ENCODE results near the gene CDC42BPB. TPM values are rescaled to one million over a fixed set of nuclear protein-coding genes. Genes with fewer than 3 reads are reported as not detected.

The CDC42BPB gene
- total RNA-seq, 1 experiment from 2014 or later, result 59.5 TPM

GRCh38 chr14:102947321-102948103 lies 109.8 kb downstream of the CDC42BPB start:
- no peak for DNase-seq (ENCODE audit: low read depth)

DNA sequence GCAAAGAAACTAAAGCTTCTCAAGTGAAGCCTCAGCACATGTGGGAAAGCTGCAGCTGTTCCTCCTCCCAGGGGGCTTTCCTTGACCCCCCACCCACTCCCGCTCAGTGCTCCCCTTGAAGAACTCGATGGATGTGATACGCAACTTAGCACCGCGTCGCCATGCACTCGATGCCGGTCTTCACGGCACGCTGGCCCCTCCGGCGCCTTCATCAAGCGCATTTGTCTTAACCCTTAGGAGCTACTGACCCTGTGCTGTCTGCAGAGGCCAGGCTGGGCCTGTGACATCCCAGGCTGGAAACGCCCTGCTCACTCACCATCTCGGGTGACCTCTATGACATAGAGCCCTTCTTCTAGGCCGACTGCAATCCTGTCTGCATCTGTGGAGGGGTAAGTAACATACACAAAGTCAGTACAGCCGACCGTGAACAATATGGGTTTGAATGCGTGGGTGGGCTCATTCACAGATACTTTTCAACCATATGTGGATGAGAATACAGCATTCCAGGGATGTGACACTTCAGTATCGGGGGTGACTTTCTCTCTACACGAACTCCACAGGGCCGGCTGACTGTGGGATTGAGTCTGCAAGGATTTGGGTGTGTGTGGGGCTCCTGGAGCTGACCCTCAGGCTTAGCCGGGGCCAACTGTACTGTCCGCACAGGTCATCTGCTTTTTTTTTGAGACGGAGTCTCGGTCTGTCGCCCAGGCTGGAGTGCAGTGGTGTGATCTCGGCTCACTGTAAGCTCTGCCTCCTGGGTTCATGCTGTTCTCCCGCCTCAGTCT lies 111.8 kb downstream of the CDC42BPB start:
- DNase-seq (ENCODE audit: low read depth), result no peak

DNA sequence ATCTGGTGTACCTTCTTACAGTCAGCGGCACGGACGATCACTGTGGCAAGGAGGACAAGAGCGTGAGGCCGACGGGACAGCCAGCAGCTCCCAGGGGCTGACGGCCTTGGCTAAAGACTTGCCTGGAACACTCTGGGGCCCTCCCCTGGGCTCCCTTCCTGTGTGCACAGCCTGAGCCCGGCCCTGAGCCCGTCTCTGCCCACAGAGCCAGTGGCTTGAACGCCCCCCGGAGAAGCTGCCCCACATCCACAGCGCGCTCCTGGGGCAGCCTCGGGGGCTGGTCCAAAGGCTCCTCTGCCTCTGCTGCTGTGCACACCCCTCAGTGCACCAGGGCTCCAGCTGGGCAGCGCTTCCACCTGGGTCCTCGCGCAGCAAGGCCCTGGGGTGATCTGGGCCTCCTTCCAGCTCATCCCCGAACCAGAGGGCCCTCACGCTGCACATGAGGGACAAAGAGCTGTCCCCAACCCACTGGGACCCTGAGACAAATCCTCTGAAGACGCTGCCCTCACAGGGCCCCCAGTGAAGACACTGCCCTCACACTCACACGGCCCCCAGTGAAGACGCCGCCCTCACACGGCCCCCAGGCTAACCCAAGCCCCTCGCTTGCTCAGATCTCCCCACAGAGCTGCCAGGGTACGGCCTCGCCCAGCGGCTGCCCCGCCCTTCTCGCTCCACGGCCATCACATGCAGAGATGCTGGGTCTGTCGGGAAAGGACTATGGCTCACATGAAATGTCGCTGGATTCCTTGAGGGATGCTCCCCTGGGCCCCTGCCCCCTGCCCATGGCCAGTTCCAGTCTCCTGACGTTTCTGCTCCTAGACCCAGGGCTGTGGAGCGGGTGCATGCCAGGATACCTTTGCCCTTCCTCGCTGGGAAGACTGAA lies 112.7 kb downstream of the CDC42BPB start:
- no peak for DNase-seq (ENCODE audit: low read depth)

DNA sequence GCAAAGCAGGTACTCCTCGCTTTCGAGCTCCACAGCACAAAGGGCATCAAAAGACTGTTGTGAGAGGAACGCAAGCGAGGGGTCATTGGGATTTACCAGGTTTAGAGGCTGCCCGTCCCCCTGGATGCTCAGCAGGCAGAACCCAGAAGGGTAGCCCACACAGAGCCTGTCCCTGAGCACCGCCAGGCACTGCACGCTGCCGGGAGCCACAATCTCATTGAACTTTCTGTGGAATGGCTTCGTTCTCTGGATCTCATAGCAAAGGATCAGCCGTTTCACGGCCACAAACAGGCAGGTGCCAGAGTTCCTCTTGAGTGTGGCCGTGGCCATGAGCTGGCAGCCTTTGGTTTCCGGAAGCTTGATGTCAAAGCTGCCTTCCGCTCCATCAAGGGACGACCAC lies 113.4 kb downstream of the CDC42BPB start:
- no peak for DNase-seq (ENCODE audit: low read depth)

DNA sequence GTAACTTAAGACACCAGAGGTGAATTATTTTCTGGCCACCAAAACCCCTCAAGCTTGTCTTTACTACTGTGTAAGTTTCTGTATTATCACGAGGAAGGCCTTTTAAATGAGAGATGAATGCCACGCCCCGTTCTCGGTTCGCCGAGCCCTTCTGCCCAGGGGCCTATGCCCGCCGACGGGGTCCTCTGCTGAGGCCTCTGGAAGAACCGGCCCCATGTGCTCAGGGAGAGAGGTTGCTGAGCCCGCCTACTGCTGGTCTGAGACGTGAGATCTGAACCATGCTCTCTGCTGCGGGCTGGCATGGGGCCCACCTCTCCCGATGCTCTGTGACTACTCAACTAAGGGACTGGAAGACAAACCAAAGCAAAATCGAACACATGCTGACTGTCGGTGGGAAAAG lies 113.9 kb downstream of the CDC42BPB start:
- no peak for DNase-seq (ENCODE audit: low read depth)

GRCh38 chr14:102942069-102942468 lies 115.3 kb downstream of the CDC42BPB start:
- DNase-seq (ENCODE audit: low read depth), result no peak

- DNase-seq (ENCODE audit: low read depth), result no peak
Observed at GRCh38 chr14:102941419-102942011, 115.8 kb downstream of the CDC42BPB start.

GRCh38 chr14:102940729-102941362 lies 116.5 kb downstream of the CDC42BPB start:
- no peak for DNase-seq (ENCODE audit: low read depth)

DNA sequence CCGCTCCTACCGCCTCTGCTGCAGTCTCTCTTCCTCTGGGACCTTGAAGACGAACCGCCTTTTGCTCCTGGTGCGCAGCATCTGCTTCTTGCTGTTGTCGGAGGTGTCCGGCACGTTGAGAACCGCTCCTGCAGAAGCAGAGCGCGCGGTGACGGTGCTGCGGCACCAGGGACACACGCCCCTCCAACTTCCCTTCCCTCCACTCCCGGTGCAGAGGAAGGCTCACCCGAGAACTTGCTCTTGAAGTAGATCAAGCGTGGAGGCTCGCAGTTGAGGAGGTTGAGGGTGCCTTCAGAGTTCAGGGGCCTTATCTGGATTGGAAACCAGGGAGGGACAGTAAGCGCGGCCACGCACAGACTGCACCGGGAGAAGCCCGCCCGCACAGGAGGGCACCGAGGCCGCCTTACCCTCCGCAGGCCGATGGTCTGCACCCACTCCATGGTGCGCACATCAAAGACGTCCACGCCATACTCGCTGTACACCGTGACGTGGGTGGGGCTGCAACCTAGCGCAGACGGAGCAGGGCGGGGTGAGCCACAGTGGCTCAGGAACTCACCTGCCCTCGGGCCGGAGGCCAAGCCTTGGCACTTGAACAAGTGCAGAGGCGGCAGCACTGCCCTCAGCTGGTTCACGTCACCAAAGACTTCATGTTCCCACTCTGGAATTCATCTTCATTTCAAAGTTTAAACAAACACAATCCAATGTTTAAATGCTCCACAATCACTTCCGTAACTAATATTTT lies 117.4 kb downstream of the CDC42BPB start:
- no peak for DNase-seq (ENCODE audit: low read depth)

- no peak for DNase-seq (ENCODE audit: low read depth)
Observed at GRCh38 chr14:102939329-102939728, 118.0 kb downstream of the CDC42BPB start.

DNA sequence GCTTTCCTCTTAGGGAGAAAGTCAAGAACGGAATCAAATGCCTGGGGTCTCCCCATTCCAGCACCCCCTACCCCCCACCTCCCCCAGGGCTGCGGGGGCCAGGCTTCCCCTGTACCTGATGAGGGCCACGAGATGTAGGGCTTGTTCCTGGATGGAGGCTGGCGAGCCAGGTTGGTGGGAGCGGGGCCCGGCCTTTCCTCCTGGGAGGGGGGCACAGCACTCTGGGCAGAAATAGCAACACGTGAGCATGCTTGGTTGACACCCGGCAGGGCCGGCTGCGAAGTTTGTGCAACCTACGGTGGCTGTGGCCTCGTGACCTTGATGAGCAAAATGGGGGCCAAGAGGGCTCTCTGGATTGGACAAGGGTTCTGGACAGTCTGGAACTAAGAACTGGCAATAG lies 119.2 kb downstream of the CDC42BPB start:
- DNase-seq (ENCODE audit: low read depth), result no peak

DNA sequence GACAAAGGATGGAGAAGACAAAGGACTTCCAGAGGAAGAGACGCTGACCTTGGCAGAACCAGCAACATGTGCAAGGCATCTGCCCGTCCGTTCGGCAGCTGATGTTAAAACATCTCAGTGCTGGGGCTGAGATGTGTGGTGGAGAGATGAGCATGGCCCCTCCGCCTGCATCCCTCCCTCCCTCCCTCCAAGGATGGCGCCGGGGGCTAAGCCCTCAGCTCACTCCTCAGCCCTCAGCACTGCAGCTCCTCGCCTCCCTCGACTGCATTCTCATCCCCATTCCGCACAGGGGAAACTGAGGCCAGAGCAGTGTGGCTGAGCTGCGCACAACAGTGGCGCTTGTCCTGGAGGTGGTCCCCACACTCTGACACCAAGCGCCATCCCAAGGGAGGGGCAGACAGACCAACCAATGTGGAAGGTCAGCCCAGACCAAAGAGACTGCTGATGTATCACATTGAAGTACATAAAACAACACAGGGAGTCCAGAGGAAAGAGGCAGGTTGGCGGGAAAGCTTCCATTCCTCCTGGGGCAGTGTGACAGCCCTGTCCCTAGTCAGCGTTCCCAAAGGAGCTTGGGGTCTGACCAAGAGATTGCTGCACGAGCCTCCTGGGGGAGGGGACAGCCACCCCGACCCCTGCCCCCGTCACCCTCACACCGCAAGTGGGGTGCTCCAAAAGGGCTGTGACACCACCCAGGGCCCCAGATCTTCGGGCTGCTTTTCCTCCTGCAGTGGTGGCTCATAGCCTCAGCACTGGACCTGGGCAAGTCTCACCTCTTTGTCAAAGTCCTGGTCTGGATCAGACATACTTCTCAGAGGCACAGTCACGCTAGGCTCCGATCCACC lies 119.8 kb downstream of the CDC42BPB start:
- DNase-seq (ENCODE audit: low read depth), result no peak

- DNase-seq (ENCODE audit: low read depth), result no peak
Observed at GRCh38 chr14:102935756-102936155, 121.6 kb downstream of the CDC42BPB start.

GRCh38 chr14:102933618-102934231 lies 123.6 kb downstream of the CDC42BPB start:
- DNase-seq (ENCODE audit: low read depth), result no peak

DNA sequence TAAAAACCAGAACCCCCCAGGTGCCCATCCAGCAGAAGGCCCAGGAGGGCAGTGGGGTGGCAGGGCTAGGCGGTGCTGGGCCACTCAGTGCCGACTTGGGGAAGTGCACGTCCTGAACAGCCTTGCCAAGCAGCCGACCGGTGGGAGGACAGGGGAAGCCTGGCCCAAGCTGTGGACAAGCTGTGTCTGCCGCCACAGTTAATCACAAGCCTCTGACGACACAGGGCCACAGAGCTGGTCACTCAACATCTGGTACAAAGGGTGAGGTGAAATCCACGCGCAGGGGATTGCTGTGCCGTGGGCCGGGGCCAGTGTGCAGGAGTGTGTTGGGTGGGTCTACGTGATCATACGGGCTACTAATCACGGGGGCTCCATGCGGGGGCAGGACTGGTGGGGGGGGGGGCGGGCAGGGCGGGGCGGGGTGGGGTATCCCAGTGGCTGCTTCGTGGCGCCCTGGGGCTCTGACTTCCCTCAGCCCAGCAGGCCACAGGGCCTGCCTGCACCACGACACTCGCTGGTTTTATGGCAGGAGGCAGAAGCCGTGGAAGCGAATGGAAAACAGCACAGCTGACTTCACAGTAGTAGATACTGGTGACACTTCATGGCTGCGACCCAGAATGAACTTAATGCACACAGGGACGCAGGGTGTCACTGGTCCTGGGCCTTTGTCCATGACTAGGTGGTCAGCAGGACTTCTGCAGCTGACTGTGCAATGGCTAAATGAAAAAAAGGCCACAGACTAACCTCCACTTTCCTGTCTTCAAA lies 124.7 kb downstream of the CDC42BPB start:
- DNase-seq (ENCODE audit: low read depth), result no peak

GRCh38 chr14:102931580-102932285 lies 125.6 kb downstream of the CDC42BPB start:
- no peak for DNase-seq (ENCODE audit: low read depth)
